Left lung (tissue), 14 donors: ENCODE measurements around the gene ZNF366. TPM values are rescaled to one million over a fixed set of nuclear protein-coding genes. Genes with fewer than 3 reads are reported as not detected.

Source experiments
- ATAC-seq: fragments of 200-7000 bp; cut with Tn5 transposase; one replicate; pipeline ENCODE4 v1.9.1; 2020; ENCODE audit warnings: moderate library complexity
- DNase-seq, 4 donors: peaks; one replicate each; pipeline ENCODE4 v3.0.0-alpha.2; 2013 to 2020
- H3K27ac ChIP-seq, 2 donors: fragments of 200-600 bp; sonication (generic) in 1 of 2; one replicate each; pipeline versions ENCODE4 v1.5.0 to v1.8.0; 2020 to 2021
- H3K27me3 ChIP-seq, 2 donors: fragments of 200-600 bp; sonication (generic) in 1 of 2; one replicate each; pipeline versions ENCODE4 v1.5.0 to v1.8.0; 2020 to 2021
- H3K36me3 ChIP-seq, 2 donors: fragments of 200-600 bp; sonication (generic) in 1 of 2; one replicate each; pipeline versions ENCODE4 v1.5.0 to v1.8.0; 2020 to 2021
- H3K4me1 ChIP-seq, 2 donors: fragments of 200-600 bp; one replicate each; pipeline ENCODE4 v1.8.0; 2021
- H3K4me3 ChIP-seq, 2 donors: fragments of 200-600 bp; sonication (generic) in 1 of 2; one replicate each; pipeline versions ENCODE4 v1.5.0 to v1.8.0; 2020 to 2021; ENCODE audit warnings: mild to moderate bottlenecking in 1 of 2
- H3K9me3 ChIP-seq, 2 donors: fragments of 200-600 bp; sonication (generic) in 1 of 2; one replicate each; pipeline versions ENCODE4 v1.5.0 to v1.8.0; 2020 to 2021
- CTCF ChIP-seq, 2 donors: fragments of 200-600 bp; sonication (generic) in 1 of 2; IDR thresholded peaks; one replicate each; pipeline versions ENCODE4 v1.5.0 to v1.8.0; 2021; ENCODE audit warnings: antibody characterized with exemption in 2 of 2
- intact Hi-C, 2 donors: fragments of 100-400 bp; cut with DNase I; formaldehyde crosslinking; loops; one replicate each; pipeline versions ENCODE4 v1.11.2 to v1.14.2; 2022
- long read RNA-seq, 12 donors: library from polyadenylated mRNA in 2 of 12; unstranded in 2 of 12; transcript quantifications; one replicate each; pipeline ENCODE4 v2.0.0 and lab custom pipeline, GENCODE V29; 2019 to 2026
- polyA plus RNA-seq, 6 donors: library from polyadenylated mRNA; unstranded; fragments of 120-200 nt; gene quantifications; one replicate each; pipeline ENCODE4 v1.2.1, GENCODE V29; 2013; ENCODE audit not compliant: insufficient read length in 6 of 6
- total RNA-seq, 2 donors: library from RNA; stranded (reverse); fragmentation: NEBNext Ultra II Directional; extraction: Animal tissue kit (Norgen Biotek cat#: 25700); gene quantifications; one replicate each; pipeline ENCODE4 v1.2.1, GENCODE V29; 2021
- donor health status: DM: no; HTN: yes; CAD: no.
- donor health status: DM: no; HTN: no; CAD: no.

ZNF366 gene
- total RNA-seq: 1 to 10 TPM; 3.2 to 5.6 TPM
- polyA plus RNA-seq: 1 to 10 TPM; 3.3 to 4.2 (median 4.0) TPM
- long read RNA-seq, donor 1: 0 reads
- long read RNA-seq, donor 2: 0 reads
- long read RNA-seq, donor 3, partial matches to known transcripts: 0 of 1 reads
- long read RNA-seq, donor 3, other reads (novel, unspliced or antisense): 0 of 1 reads
- long read RNA-seq, donor 4: 0 reads
- long read RNA-seq, donor 5, partial matches to known transcripts: 0 of 1 reads
- long read RNA-seq, donor 5, other reads (novel, unspliced or antisense): 0 of 1 reads
- long read RNA-seq, donor 6: 0 reads
- long read RNA-seq, donor 7: 0 reads
- long read RNA-seq, donor 8: 0 reads
- long read RNA-seq, donor 9: 0 reads
- long read RNA-seq, donor 10: 0 reads
- long read RNA-seq, donor 11, partial matches to known transcripts: 0 of 2 reads
- long read RNA-seq, donor 11, other reads (novel, unspliced or antisense): 0 of 2 reads
- long read RNA-seq, donor 12, partial matches to known transcripts: 0 of 1 reads
- long read RNA-seq, donor 12, other reads (novel, unspliced or antisense): 0 of 1 reads

GRCh38 chr5:72507231-72507906 is at the start of gene ZNF366:
TSS of gene ZNF366 (minus strand) at chr5:72507410. CDS start at chr5:72461496, 45,914 bp downstream.
- Histone ChIP-seq H3K27me3 (no peaks in the 10 kb centered on the region), H3K4me1 (peaks cover 0 to 72% of the 10 kb centered on the region in 2 donors), H3K27ac (peak within 1 kb of the TSS in 1 of 2 donors; percentile 70), H3K9me3 (no peaks in the 10 kb centered on the region), H3K4me3 (peak within 1 kb of the TSS in 1 of 2 donors; percentile 31), H3K36me3 (no peaks in the 10 kb centered on the region)
- intact Hi-C loops: no loop called here
- no peak for TF ChIP-seq CTCF (IDR thresholded peaks at IDR 0.05)
- ATAC-seq (no peak), DNase-seq (peak in 1 of 4 donors; percentile 47)

GRCh38 chr5:72556351-72557166 is 49.3 kb upstream of the ZNF366 start:
- DNase-seq (peak; percentile 59 to 86 (median 76)), ATAC-seq (peak; percentile 86)
- Histone ChIP-seq H3K27me3 (peaks cover 0 to 10% of the 10 kb centered on the region in 2 donors), H3K27ac (peak overlapping the region; percentile 50 to 73), H3K4me1 (peaks cover 6 to 20% of the 10 kb centered on the region in 2 donors), H3K36me3 (no peaks in the 10 kb centered on the region), H3K4me3 (peak overlapping the region; percentile 24 to 36), H3K9me3 (no peaks in the 10 kb centered on the region)
- intact Hi-C loops: no loop called here
- no peak for TF ChIP-seq CTCF (IDR thresholded peaks at IDR 0.05)

GRCh38 chr5:72555871-72556270 is 48.7 kb upstream of the ZNF366 start:
- TF ChIP-seq CTCF (IDR thresholded peaks at IDR 0.05): no peak
- no peaks in the 10 kb centered on the region for H3K36me3 ChIP-seq
- ATAC-seq (no peak), DNase-seq (peak in 1 of 4 donors; percentile 32)
- no peaks in the 10 kb centered on the region for H3K9me3 ChIP-seq
- H3K27me3 ChIP-seq: peaks cover 0 to 10% of the 10 kb centered on the region in 2 donors
- peaks cover 6 to 20% of the 10 kb centered on the region in 2 donors for H3K4me1 ChIP-seq
- intact Hi-C loops: no loop called here
- peak overlapping the region; percentile 50 to 73 for H3K27ac ChIP-seq
- H3K4me3 ChIP-seq: peak overlapping the region in 1 of 2 donors; percentile 36

- Histone ChIP-seq H3K27ac (no peak overlapping the region), H3K4me3 (no peak overlapping the region), H3K9me3 (no peaks in the 10 kb centered on the region), H3K27me3 (peaks cover 0 to 10% of the 10 kb centered on the region in 2 donors), H3K4me1 (peaks cover 6 to 20% of the 10 kb centered on the region in 2 donors), H3K36me3 (no peaks in the 10 kb centered on the region)
- DNase-seq: no peak
- no peak for ATAC-seq
- intact Hi-C loops: no loop called here
- TF ChIP-seq CTCF (IDR thresholded peaks at IDR 0.05): no peak
These were observed 47.7 kb upstream of the ZNF366 start for GRCh38 chr5:72554897-72555296.
